GM12864 (cell line): Measurements from ENCODE around the gene LRRC2.

Source experiments
- DNase-seq: peaks from one replicate; pipeline ENCODE4 v3.0.0-alpha.2; 2011; ENCODE audit warnings: low read depth
- H3K4me3 ChIP-seq: 2 replicates; pipeline ENCODE4 v1.5.1; 2011; ENCODE audit warnings: mild to moderate bottlenecking, low read depth, low read length, control low read depth
- CTCF ChIP-seq: IDR thresholded peaks from 2 replicates; pipeline ENCODE4 v1.5.1; 2011; ENCODE audit warnings: low read depth, mild to moderate bottlenecking, moderate library complexity, low read length, control low read depth, inconsistent platforms; ENCODE audit errors: missing control alignments

Gene LRRC2

DNA sequence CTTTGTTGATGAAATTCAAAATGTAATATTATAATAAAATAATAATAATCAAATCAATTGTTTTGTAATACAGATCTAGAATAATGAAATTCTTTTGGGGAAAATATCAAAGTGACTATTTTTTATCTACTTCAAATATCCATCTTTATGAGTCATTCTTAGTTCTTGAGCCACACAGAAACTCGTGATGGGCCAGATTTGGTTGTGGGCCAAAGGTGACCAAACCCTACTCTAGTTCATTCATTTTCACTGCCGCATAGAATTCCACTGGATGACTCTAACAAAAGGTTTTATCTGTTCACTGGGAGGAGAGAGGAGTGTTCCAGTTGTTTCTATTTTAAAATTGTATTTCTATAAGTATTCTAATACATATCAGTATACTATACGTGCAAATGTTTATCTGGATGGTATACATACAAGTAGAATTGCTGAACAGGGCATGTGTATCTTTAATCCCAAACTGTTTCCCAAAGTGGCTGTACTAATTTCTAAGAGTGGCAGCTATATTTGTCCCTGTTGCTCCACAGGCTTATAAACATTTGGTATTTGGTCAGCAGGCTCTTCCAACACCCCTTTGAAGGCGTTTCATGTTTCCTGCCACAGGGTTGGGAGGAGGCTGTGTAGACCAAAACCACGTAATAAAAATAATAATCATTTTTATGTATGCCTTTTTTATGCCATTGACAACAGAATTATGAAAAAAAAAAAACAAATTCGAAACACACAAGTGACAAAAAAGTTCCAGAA is 75.6 kb downstream of the LRRC2 start:
- no peak overlapping the region for H3K4me3 ChIP-seq
- DNase-seq: no peak
- TF ChIP-seq CTCF: no peak

DNA sequence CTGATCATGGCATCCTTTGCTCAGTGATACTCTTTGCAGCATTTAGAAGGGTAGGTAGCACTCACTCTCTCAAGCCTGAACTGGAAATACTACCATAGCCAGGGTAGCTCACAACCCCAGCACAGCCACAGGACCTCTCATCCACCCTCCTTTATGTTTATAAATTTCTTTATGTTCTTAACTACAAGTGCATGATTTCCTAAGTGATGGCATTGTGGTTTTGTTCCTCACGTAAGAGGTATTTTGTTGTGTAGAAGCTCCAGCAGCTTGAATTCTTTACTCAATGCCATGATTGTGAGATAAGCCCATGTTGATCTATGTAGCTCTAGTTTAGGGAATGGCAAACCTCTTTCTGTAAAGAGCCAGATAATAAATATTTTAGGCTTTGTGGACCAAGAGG is 76.2 kb downstream of the LRRC2 start:
- TF ChIP-seq CTCF: no peak
- no peak for DNase-seq
- no peak overlapping the region for H3K4me3 ChIP-seq

- TF ChIP-seq CTCF: no peak
- DNase-seq: no peak
- no peak overlapping the region for H3K4me3 ChIP-seq
Measured at GRCh38 chr3:46489381-46489780, 76.7 kb downstream of the LRRC2 start.

GRCh38 chr3:46488735-46489361 is 77.3 kb downstream of the LRRC2 start:
- peak; percentile 85 for DNase-seq
- TF ChIP-seq CTCF: peak; percentile 100
- no peak overlapping the region for H3K4me3 ChIP-seq

DNA sequence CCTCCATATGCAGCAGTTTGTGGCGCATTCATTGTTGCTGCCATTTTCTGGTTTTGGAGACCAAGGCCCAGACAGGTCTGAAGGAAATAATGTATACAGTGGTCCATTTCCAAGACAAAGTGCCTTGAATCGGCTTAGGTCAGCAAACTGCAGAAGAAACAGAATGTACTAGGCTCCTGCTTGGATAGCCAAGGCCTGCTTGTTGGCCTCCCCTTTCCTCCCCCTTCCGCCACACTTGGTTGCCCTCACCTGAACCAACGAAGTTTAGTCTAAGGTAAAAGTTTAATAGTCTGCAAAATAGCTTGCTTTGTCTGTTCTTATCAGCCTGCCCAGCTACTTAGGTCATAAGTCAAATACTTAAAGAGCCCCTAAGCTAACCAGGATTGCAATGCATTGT is 80.3 kb downstream of the LRRC2 start:
- TF ChIP-seq CTCF: no peak
- H3K4me3 ChIP-seq: no peak overlapping the region
- no peak for DNase-seq

DNA sequence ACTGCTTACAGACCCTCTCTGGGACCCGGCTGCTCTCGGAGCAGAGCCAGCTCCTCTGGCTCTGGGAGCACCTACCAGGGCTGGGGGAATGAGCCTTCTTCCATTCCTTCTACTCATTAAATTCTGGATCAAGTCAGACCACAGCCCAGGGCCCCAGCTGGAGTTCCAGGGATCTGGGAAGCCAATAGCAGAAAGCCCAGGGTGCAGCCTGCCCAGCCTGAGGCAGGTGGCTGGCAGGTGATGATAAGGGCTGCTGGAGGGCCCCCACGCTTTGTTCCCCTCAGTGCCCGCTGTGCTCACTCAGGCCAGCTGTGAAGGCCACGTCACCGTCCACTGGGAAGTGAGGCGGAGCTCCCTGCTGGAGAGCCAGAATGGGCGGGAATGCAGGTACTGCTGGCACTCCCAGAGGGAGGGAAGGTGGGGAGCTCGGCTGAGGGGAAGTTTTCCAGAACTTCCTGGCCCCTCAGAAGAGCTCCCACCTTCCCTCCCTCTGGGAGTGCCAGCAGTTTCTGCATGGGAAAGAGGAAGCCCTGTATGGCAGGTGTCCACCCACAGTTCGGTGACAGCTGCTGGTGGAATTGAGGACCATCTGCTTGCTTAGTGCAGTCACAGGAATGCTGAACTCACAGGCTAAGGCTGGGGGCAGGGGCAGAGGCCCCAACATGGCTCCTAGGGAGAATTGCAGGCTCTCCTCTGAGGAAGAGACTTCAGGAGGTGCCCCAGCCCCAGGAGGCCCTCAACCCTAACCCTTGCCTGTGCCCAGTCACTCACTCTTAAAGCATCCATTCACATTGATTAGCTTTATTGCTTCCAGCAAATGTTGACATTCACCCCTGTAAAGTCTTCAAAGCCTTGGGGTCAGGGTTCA is 81.0 kb downstream of the LRRC2 start:
- no peak for TF ChIP-seq CTCF
- DNase-seq: no peak
- no peak overlapping the region for H3K4me3 ChIP-seq
